B cell (primary cell): Measurements from ENCODE around the gene MRPL10. TPM values are rescaled to one million over a fixed set of nuclear protein-coding genes. Genes with fewer than 3 reads are reported as not detected.

Experiments used
- ATAC-seq: fragments of 200-7000 bp; cut with Tn5 transposase; one replicate; pipeline ENCODE4 v1.10.0; 2021; ENCODE audit warnings: low read depth, mild to moderate bottlenecking, moderate number of reproducible peaks, moderate library complexity
- CTCF ChIA-PET: fragments of 350-600 bp; sonication (Branson Sonifier 250); formaldehyde crosslinking; loops from one replicate; lab custom pipeline; 2021; ENCODE audit warnings: antibody characterized with exemption, inconsistent platforms; lab: Charles Lee
- POLR2A ChIA-PET: fragments of 350-600 bp; sonication (Branson Sonifier 250); formaldehyde crosslinking; loops from one replicate; lab custom pipeline; 2021; ENCODE audit warnings: antibody characterized with exemption; lab: Charles Lee
- DNase-seq: peaks from one replicate; pipeline ENCODE4 v3.0.0; 2013
- H2AFZ ChIP-seq: 2 replicates; pipeline ENCODE4 v1.6.1; 2012; ENCODE audit warnings: mild to moderate bottlenecking, low read depth, low read length; ENCODE audit not compliant: insufficient read depth, poor library complexity, severe bottlenecking
- H3K27ac ChIP-seq, 2 donors: 1 replicate in 1 of 2; 2 replicates in 1 of 2; pipeline ENCODE4 v1.5.1; 2012 to 2013; ENCODE audit warnings: low read length in 2 of 2, mild to moderate bottlenecking in 2 of 2, moderate library complexity in 1 of 2
- H3K27me3 ChIP-seq, 4 experiments: fragments of 200-600 bp in 1 of 4; sonication (generic) in 1 of 4; replicated peaks in 1 of 4; 1 replicate in 2 of 4; 2 replicates in 2 of 4; pipeline versions ENCODE4 v1.6.1 to v1.7.0; 2013 to 2016; ENCODE audit warnings: low read length in 3 of 4, mild to moderate bottlenecking in 2 of 4, mixed read lengths in 1 of 4, moderate library complexity in 1 of 4; ENCODE audit not compliant: insufficient read depth in 4 of 4, control insufficient read depth in 3 of 4; ENCODE audit errors: control extremely low read depth in 1 of 4
- H3K36me3 ChIP-seq, 2 experiments: replicated peaks in 1 of 2; 1 replicate in 1 of 2; 2 replicates in 1 of 2; pipeline versions ENCODE4 v1.6.1 to v1.7.1; 2013; ENCODE audit warnings: low read length in 1 of 2; ENCODE audit not compliant: insufficient read depth in 2 of 2, control insufficient read depth in 1 of 2; ENCODE audit errors: control extremely low read depth in 1 of 2, extremely low read depth in 1 of 2
- H3K4me1 ChIP-seq, 2 donors: fragments of 200-600 bp in 1 of 2; sonication (generic) in 1 of 2; 1 replicate in 1 of 2; 2 replicates in 1 of 2; pipeline versions ENCODE4 v1.5.1 to v1.6.1; 2013 to 2017; ENCODE audit warnings: low read length in 2 of 2; ENCODE audit not compliant: control insufficient read depth in 2 of 2, insufficient read depth in 2 of 2
- H3K4me2 ChIP-seq: replicated peaks from 2 replicates; pipeline ENCODE3; 2012; ENCODE audit warnings: mild to moderate bottlenecking, low read depth, low read length; ENCODE audit not compliant: poor library complexity, severe bottlenecking
- H3K4me3 ChIP-seq, 5 experiments: fragments of 200-600 bp in 1 of 5; sonication (generic) in 1 of 5; 1 replicate in 3 of 5; 2 replicates in 2 of 5; pipeline versions ENCODE4 v1.5.1 to v1.7.0; 2011 to 2016; ENCODE audit warnings: low read length in 4 of 5, mild to moderate bottlenecking in 4 of 5, low read depth in 2 of 5, control low read depth in 1 of 5, moderate library complexity in 1 of 5; ENCODE audit not compliant: insufficient read depth in 1 of 5; ENCODE audit errors: control extremely low read depth in 1 of 5, extremely low read depth in 1 of 5
- H3K79me2 ChIP-seq: fragments of 200-600 bp; sonication (generic); one replicate; pipeline ENCODE4 v1.6.0; 2016; ENCODE audit warnings: low read length; ENCODE audit not compliant: control insufficient read depth, insufficient read depth
- H3K9ac ChIP-seq: fragments of 200-600 bp; sonication (generic); 2 replicates; pipeline ENCODE4 v1.6.1; 2017; ENCODE audit warnings: mild to moderate bottlenecking, low read length, moderate library complexity
- H3K9me3 ChIP-seq, 3 donors: one replicate each; pipeline versions ENCODE4 v1.6.1 to v1.7.1; 2013; ENCODE audit warnings: low read length in 2 of 3; ENCODE audit not compliant: control insufficient read depth in 2 of 3, insufficient read depth in 1 of 3; ENCODE audit errors: control extremely low read depth in 1 of 3
- H4K20me1 ChIP-seq: 2 replicates; pipeline ENCODE4 v1.6.0; 2012; ENCODE audit warnings: mild to moderate bottlenecking, low read length; ENCODE audit not compliant: insufficient read depth, control insufficient read depth, poor library complexity, severe bottlenecking
- H3K27ac Mint-ChIP-seq: one replicate; pipeline ENCODE4 v1.8.0; 2021; ENCODE audit warnings: mixed read lengths
- H3K27me3 Mint-ChIP-seq: one replicate; pipeline ENCODE4 v1.8.0; 2021; ENCODE audit warnings: mixed read lengths
- H3K4me1 Mint-ChIP-seq: one replicate; pipeline ENCODE4 v1.8.0; 2021; ENCODE audit warnings: mixed read lengths
- H3K4me3 Mint-ChIP-seq: one replicate; pipeline ENCODE4 v1.8.0; 2021; ENCODE audit warnings: mixed read lengths
- H3K9me3 Mint-ChIP-seq: one replicate; pipeline ENCODE4 v1.8.0; 2022; ENCODE audit warnings: mixed read lengths; ENCODE audit not compliant: insufficient read depth
- CTCF ChIP-seq: fragments of 200-600 bp; IDR thresholded peaks from one replicate; pipeline ENCODE4 v1.8.0; 2022; ENCODE audit warnings: antibody characterized with exemption, mild to moderate bottlenecking
- EZH2 ChIP-seq: IDR thresholded peaks from 2 replicates; pipeline ENCODE4 v1.6.1; 2012; ENCODE audit warnings: borderline replicate concordance, low read depth, mild to moderate bottlenecking, moderate library complexity, low read length; ENCODE audit not compliant: insufficient read depth, poor library complexity, severe bottlenecking
- WGBS: methylation state at CpG from one replicate; pipeline ENCODE4 v1.1.5; 2013; ENCODE audit warnings: missing lambda C conversion rate; ENCODE audit not compliant: insufficient coverage; 5-methylcytosine and 5-hydroxymethylcytosine counted together
- intact Hi-C: fragments of 100-400 bp; cut with micrococcal nuclease; formaldehyde crosslinking; loops from one replicate; pipeline ENCODE4 v1.10.0; 2022
- polyA plus RNA-seq: library from polyadenylated mRNA; depleted of rRNA; stranded (reverse); fragments of >200 nt; gene quantifications from 2 replicates; pipeline ENCODE4 v1.2.3, GENCODE V29; 2012
- total RNA-seq, 2 donors: library from RNA; stranded (reverse); fragments of 120-200 nt in 1 of 2; gene quantifications; 1 replicate in 1 of 2; 2 replicates in 1 of 2; pipeline versions ENCODE4 v1.2.3 to v1.2.4, GENCODE V29; 2013 to 2022

The MRPL10 gene
- total and polyA plus RNA-seq, 2 donors (not counting 1 experiment from before 2014, with no cell fraction given), result 34.8 to 39.4 TPM

DNA sequence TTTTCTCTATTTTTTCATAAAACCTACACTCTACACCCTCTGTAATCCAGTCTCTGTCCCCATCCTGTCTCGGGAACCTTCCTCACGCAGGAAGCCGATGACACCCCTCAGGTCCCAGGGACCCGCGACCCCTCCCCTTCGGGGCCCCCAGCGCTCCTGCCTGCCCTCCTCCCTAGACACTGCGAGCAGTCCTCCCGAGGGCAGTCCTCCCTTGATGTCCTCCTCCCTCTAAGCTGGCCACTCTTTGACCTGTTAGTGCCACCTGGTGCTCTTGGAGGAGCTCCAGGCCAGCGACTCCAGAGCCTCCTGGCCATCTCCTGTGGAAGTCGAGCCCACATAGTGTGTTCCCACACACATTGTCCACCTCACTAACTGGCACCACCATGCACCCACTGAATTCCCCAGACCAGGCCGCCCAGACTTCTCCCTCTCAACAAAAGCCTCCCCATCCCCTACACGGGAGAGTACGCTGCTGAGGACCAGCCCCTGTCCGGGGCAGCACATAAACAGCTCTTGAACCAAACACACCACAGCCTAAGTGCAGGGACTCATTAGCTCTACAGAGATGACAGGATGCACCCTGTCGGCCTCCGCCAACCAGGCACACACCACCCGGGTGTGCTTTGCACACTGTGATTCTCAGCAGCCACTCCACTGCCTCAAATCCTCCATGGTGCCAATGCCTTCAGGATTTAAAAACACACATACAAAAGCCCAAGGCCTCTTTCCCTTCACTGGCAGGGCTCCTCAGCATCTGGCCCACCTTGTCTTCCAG lies 19.0 kb downstream of the MRPL10 start:
- Histone ChIP-seq H4K20me1 (no peaks in the 10 kb centered on the region), H3K36me3 (peaks cover 0 to 72% of the 10 kb centered on the region in 2 experiments), H3K4me2 (no peak overlapping the region), H3K9ac (no peak overlapping the region), H3K27me3 (no peaks in the 10 kb centered on the region), H2AFZ (no peak overlapping the region), H3K79me2 (no peaks in the 10 kb centered on the region), H3K9me3 (no peaks in the 10 kb centered on the region), H3K4me1 (no peaks in the 10 kb centered on the region), H3K4me3 (no peak overlapping the region), H3K27ac (no peak overlapping the region)
- ChIA-PET CTCF (no interaction called here), POLR2A (no interaction called here)
- H3K27me3 Mint-ChIP-seq, result no peaks in the 10 kb centered on the region
- 88% methylated on average over 13 of the region's 18 CpGs for WGBS
- ATAC-seq (no peak), DNase-seq (no peak)
- intact Hi-C loops, result no loop called here
- H3K4me1 Mint-ChIP-seq, result no peaks in the 10 kb centered on the region
- no peaks in the 10 kb centered on the region for H3K9me3 Mint-ChIP-seq
- no peak overlapping the region for H3K4me3 Mint-ChIP-seq
- no peak for TF ChIP-seq CTCF
- no peak for TF ChIP-seq EZH2
- peak overlapping the region; percentile 34 for H3K27ac Mint-ChIP-seq

DNA sequence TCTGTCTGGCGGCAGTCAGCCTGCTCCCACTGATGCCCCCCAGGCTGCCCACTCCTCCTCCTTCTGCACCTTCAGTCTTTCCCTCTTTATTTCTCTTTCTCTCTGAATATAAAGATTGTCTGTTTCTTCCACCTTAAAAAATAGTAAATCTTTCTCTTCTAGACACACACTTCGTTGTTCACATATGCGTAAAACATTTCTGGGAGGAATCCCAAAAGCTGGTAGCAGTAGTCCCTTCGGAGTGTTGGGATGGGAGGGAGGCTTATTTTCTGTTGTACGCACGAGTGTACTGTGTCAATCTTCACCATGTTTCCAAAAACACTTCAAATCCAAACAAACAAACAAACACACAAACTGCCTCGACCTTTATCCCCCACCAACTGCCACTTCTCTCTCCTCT lies 19.6 kb downstream of the MRPL10 start:
- Mint-ChIP-seq H3K4me3 (no peak overlapping the region), H3K4me1 (no peaks in the 10 kb centered on the region), H3K27ac (no peak overlapping the region), H3K27me3 (no peaks in the 10 kb centered on the region), H3K9me3 (no peaks in the 10 kb centered on the region)
- WGBS, result no CpG with 5 or more reads among the region's 7 CpGs
- Histone ChIP-seq H3K4me3 (no peak overlapping the region), H3K4me1 (no peaks in the 10 kb centered on the region), H3K4me2 (no peak overlapping the region), H3K9me3 (no peaks in the 10 kb centered on the region), H3K36me3 (peaks cover 0 to 71% of the 10 kb centered on the region in 2 experiments), H4K20me1 (no peaks in the 10 kb centered on the region), H3K79me2 (no peaks in the 10 kb centered on the region), H2AFZ (no peak overlapping the region), H3K9ac (no peak overlapping the region), H3K27me3 (no peaks in the 10 kb centered on the region), H3K27ac (no peak overlapping the region)
- intact Hi-C loops, result no loop called here
- ATAC-seq (no peak), DNase-seq (no peak)
- ChIA-PET CTCF (no interaction called here), POLR2A (no interaction called here)
- TF ChIP-seq CTCF (no peak), EZH2 (no peak)
